GM21723 (cell line): ENCODE results near the gene OR5K1.

Experiments
- ATAC-seq: cut with Tn5 transposase; IDR thresholded peaks from one replicate; pipeline ENCODE4 v1.9.1; 2021; ENCODE audit warnings: mild to moderate bottlenecking, moderate library complexity; ENCODE audit not compliant: unreplicated experiment

The OR5K1 gene

GRCh38 chr3:98462901-98463300 lies at the start of gene OR5K1:
Gene OR5K1 (plus strand): TSS chr3:98463201. CDS start chr3:98469577, 6,376 bp downstream.
- no peak for ATAC-seq

DNA sequence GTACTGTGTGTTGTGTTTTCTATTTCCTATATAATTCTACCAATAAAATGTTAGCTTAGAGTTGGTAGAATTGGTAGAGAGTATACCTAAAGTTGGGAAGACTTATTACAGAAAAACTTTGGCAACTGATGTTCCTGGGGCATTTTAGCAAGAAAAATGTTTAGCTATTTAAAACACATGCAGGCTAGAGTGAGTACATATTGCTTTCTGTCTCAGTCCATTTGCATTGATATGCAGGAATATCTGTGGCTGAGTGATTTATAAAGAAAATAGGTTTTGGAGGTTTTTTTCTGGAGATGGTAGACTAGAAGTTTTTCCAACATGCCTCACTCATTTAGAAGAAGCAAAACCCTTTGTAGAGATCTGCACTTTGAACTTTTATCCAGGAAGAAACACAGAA lies 30.4 kb upstream of the OR5K1 start:
- no peak for ATAC-seq

DNA sequence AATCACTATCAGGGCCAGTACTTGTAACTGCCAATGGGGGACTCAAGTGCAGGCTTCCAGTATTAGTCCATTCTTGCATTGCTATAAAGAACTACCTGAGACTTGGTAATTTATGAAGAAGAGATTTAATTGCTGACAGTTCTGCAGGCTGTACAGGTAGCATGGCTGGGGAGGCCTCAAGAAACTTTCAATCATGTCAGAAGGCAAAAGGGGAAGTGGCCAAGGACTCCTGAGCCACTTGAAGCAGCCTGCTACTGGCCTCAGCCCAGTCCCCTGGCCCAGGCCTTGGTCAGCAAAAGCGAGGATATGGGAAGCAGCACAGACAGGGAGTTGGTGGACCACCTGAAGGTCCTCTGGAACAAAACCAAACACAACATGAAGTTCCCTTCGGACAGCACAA lies 29.2 kb upstream of the OR5K1 start:
- no peak for ATAC-seq

DNA sequence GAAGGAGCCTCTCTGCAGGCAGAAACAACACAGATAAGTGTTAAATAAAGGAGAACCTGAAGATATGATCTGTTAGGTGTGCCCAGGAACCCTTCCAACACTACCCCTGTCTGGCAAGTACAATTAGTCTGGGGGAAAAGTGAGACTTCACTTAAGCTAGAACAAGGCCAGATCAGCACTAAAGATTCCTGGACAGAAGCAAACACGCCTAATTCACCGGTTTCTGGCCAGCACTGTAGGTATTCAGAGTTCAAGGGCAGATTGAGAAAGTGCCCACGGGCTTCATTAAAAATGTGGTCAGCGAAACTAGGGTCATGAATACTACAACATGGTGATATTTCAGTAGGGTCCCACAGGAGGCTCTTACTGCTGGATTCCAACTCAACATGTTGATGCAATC lies 28.6 kb upstream of the OR5K1 start:
- ATAC-seq, result no peak

DNA sequence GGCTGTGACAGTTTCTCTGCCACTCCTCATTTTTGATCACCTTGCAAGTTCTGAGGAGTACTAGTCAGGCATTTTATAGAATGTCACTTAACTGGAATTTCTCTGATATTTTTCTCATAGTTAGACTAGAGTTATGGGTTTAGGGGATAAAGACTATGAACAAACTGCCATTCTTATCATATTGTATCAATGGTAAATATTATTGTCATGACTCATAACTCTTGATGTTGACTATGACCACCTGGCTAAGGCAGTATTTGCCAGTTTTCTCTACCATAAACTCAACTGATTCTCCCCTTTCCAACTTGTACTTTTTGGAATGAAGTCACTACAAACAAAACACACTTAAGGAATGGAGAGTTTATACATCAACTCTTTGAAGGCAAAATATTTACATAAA lies 22.7 kb upstream of the OR5K1 start:
- ATAC-seq, result no peak

GRCh38 chr3:98445949-98446406 lies 17.0 kb upstream of the OR5K1 start:
- ATAC-seq, result peak; percentile 90

- ATAC-seq, result peak; percentile 37
Observed at GRCh38 chr3:98449606-98450193, 13.3 kb upstream of the OR5K1 start.

GRCh38 chr3:98450372-98450771 lies 12.6 kb upstream of the OR5K1 start:
- ATAC-seq, result no peak

DNA sequence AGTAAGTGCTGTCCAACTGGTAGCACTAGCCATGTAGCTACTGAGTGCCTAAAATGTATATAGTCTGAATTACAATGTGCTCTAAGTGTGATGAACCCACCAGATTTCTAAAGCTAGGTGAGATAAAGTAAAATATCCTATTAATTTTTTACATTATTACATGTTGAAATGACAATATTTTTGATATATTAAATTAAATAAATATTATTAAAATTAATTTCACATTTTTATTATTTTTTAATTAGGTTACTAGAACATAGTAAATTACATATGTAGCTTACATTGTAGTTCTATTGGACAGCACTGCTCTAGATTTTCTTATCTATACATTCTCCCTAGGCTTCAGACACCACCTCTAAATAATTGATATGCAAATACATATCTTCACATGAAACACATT lies 9.2 kb upstream of the OR5K1 start:
- no peak for ATAC-seq

DNA sequence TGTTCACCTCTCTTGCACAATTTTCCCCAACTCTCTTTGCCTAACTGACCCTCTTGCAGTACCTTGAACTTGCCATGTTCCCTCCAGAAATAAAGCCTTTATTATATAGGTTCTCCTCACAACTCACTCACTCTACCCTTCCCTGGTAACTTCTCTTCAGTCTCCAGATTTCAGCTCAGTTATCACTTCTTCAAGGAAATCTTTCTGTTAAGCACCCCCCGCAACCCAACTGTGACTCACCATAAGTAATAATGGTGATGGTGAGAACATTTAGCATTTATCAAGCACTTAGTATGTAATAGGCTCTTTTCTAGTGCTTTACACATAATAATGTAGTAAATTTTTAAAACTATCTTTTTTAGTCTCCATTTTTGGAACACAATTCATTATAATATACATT lies 8.1 kb upstream of the OR5K1 start:
- ATAC-seq, result no peak

- no peak for ATAC-seq
Observed at GRCh38 chr3:98457543-98457942, 5.5 kb upstream of the OR5K1 start.

DNA sequence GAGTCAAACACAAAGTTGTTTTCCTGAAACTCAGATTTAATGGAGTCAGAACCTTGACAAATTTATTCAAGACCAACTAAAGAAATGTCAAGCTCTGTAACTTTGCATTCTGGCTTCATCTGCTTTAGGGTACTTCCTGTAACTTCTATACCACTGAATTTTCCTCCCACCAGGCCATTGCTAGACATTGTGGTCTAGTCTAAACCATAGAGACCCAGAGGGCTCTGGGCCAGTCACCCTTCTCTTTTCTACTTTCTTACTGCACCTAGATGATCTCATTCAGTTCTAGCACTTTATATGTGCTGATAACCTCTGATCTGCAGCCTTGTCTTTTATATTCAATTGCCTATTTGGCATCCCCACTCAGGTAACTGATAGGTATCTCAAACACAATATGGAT lies 2.8 kb upstream of the OR5K1 start:
- no peak for ATAC-seq

DNA sequence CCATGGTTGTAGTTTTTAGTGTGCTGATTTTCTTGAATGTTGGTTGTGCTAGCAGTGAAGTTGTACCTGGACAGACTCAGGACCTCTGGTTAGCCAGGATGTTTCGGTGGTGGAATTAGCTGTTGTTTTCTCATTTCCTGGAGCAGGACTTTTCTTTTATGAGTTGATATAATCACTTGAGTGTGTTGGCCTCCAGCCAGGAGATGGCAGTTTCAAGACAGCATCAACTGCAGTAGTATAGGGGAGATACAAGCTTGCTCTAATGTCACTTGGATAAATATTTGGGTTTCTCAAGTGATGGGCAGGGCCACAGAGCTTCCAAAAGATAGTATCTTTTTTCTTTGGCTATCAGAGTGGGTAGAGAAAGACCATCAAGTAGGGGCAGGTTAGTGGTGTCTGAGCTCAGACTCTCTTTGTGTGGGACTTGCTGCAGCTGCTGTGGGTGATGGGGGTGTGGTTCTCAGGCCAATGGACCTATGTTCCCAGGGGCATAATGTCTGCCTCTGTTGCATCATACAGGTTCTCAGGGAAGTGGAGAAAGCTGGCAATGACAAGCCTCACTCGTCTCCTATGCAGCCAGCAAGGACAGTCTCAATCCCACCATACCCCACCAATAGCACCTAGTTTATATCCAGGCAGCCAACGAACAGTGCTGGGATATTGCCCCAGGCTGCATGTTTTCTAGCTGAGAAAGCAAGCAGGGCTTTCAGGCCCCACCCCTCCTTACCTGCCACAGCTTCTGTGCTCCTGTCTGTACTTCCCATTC lies 19.9 kb downstream of the OR5K1 start:
- ATAC-seq, result no peak

- ATAC-seq, result no peak
Observed at GRCh38 chr3:98483626-98484025, 20.6 kb downstream of the OR5K1 start.

- no peak for ATAC-seq
Observed at GRCh38 chr3:98497381-98497780, 34.4 kb downstream of the OR5K1 start, which contains the start of gene OR5K2. Gene OR5K2 (plus strand): TSS chr3:98497681. CDS start chr3:98497681, 0 bp downstream.

- ATAC-seq, result no peak
Observed at GRCh38 chr3:98500019-98500418, 37.0 kb downstream of the OR5K1 start.

DNA sequence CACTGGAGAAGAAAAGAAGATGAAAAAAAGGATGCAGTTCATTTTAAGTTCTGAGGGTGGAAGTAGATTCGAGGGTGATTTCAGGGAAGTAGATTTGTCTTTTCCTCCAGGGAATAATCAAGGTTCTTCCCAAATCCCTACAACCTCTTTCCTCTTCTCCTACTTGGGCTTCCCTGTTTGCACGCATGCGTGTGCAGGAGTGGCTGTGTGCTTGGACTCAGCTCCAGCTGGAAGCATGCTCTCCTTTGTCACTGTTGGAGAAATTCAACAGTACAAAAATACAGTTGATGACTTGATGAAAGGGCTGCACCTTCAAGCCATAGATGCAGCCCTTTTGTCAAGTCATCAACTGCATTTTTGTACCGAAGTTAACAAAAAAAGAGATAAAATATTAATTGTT lies 38.3 kb downstream of the OR5K1 start:
- ATAC-seq, result no peak

DNA sequence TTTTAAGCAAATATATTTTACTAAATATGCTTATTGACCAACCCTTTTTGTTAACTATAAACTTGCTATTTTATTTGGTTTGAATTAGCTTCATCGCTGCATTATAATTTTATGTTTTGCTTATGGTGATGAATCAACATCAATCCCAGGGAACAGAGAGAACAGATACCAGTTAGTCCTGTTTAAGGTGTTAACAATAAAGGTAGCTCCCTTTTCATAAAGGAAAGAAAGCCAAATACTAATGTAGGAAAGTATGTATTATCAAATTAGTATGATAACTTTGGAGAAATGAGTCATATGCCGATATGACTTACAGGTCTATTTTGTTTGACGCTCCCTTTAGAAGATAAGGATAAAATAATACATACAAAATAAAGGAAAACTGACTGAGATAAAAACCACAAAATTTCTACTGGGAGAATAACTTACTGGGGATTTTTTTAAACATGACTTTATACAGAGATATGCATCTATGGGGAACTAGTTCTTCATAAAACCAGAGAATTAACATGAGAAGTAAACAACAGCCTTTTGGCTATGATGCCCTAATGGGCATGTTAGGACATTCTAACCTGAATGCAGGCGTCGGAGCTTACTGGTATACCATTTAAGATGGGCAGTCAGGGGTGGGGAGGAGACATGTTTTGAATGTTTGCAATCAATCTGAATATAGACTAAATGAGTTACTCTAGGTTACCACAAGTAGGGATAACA lies 39.0 kb downstream of the OR5K1 start:
- ATAC-seq, result no peak

DNA sequence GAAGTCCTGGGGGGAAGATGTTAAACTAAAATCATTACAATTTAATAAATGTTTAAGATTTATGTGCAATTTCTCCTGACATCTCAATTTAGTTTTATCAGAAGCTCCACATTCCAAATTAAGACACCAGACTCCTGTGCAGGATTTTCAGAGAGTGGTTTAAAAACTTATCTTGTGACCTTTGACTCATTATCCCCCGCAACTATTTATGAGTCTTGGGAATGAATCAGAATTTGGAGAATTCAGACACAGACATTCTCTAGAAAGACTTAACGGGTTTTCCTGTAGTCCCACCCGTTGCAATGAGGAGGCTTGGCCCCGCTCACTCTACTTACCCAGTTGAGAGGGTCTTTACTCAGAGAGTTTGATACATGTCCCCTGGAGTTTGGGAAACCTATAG lies 41.5 kb downstream of the OR5K1 start:
- no peak for ATAC-seq

DNA sequence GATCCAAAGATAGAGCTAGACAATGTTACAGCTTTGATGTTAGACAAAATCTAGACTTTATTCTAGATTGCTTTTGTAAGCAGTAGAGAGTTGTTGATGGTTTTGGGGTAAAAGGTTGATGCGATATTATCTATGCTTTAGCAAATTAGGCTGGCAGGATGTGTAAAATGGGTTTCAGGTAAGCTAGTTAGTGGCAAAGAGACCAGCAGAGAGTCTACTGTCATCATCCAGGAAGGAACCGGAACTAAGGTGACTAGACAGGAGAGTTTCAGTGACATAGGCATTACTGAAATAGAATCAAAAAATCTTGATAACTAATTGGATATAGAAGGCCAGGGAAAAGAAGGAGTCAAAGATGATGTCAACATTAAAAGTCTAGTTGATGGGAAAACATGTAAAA lies 45.6 kb downstream of the OR5K1 start:
- no peak for ATAC-seq

GRCh38 chr3:98512576-98512975 lies 49.6 kb downstream of the OR5K1 start:
- no peak for ATAC-seq

GRCh38 chr3:98513091-98513511 lies 50.1 kb downstream of the OR5K1 start:
- ATAC-seq, result no peak
